GM12891 (cell line): ENCODE results near the gene U2AF1L4.

Experiments used
- DNase-seq: peaks from one replicate; pipeline ENCODE4 v3.0.0; 2011; ENCODE audit warnings: low spot score; ENCODE audit not compliant: insufficient read length
- FAIRE-seq: peaks from 2 replicates; lab custom pipeline; 2011; peaks lifted over from hg19 to GRCh38; lab: Jason Lieb, UNC
- PAX5 ChIP-seq: IDR thresholded peaks from 2 replicates; pipeline ENCODE4 v1.6.1; 2011; ENCODE audit warnings: low read length, moderate library complexity, mild to moderate bottlenecking; ENCODE audit not compliant: insufficient read depth, severe bottlenecking
- POLR2A ChIP-seq: IDR thresholded peaks from 2 replicates; pipeline ENCODE4 v1.6.1; 2011; ENCODE audit warnings: low read depth, low read length, control low read depth
- POLR2AphosphoS5 ChIP-seq: IDR thresholded peaks from 2 replicates; pipeline ENCODE4 v1.6.1; 2011; ENCODE audit warnings: low read depth, low read length, control low read depth
- POU2F2 ChIP-seq: IDR thresholded peaks from 2 replicates; pipeline ENCODE4 v1.6.1; 2011; ENCODE audit warnings: low read depth, mild to moderate bottlenecking, control low read depth, low read length, moderate library complexity
- SPI1 ChIP-seq: IDR thresholded peaks from 2 replicates; pipeline ENCODE4 v1.6.1; 2011; ENCODE audit warnings: low read depth, low read length, control low read depth
- TAF1 ChIP-seq: IDR thresholded peaks from 2 replicates; pipeline ENCODE4 v1.6.1; 2011; ENCODE audit warnings: low read depth, low read length, control low read depth

Gene U2AF1L4

GRCh38 chr19:35780058-35780457, 34.8 kb upstream of the U2AF1L4 start:
- TF ChIP-seq TAF1 (no peak), POU2F2 (no peak), PAX5 (no peak), POLR2A (no peak), SPI1 (no peak), POLR2AphosphoS5 (no peak)

DNA sequence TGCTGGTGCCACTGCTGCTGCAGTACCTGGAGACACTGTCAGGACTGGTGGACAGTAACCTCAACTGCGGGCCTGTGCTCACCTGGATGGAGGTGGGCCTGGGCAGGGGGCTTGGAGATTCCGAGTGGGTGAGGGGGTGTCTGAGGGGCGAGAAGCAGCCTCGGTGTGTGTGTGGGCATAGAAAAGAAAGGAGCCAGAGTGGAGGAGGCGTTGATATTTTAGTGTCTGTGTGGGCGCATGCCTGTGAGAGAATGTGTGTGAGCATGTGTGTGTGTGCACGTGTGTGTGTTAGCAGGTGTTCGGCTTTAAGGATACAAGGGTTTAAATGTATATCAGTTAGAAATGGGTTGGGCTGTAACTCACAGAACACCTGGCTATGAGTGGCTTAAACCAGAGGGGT, 33.8 kb upstream of the U2AF1L4 start:
- no peak for DNase-seq
- TF ChIP-seq POLR2AphosphoS5 (no peak), TAF1 (no peak), POU2F2 (no peak), POLR2A (no peak), PAX5 (no peak), SPI1 (no peak)
- FAIRE-seq, result no peak

More at GRCh38 chr19:35780058-35780457, 34.8 kb upstream of the U2AF1L4 start:
- no peak for FAIRE-seq
- DNase-seq, result no peak

- FAIRE-seq (no peak), DNase-seq (no peak)
- TF ChIP-seq PAX5 (no peak), POU2F2 (no peak), TAF1 (no peak), POLR2A (no peak), SPI1 (no peak), POLR2AphosphoS5 (no peak)
Measured at GRCh38 chr19:35777961-35778360, 32.7 kb upstream of the U2AF1L4 start.

GRCh38 chr19:35777086-35777841, 32.0 kb upstream of the U2AF1L4 start:
- FAIRE-seq (no peak), DNase-seq (no peak)
- no peak for TF ChIP-seq PAX5
- no peak for TF ChIP-seq POLR2AphosphoS5
- TF ChIP-seq TAF1, result no peak
- no peak for TF ChIP-seq POU2F2
- TF ChIP-seq POLR2A, result no peak
- TF ChIP-seq SPI1, result no peak

- no peak for TF ChIP-seq POLR2A
- TF ChIP-seq POLR2AphosphoS5, result no peak
- TF ChIP-seq SPI1, result no peak
- TF ChIP-seq PAX5, result no peak
- TF ChIP-seq POU2F2, result no peak
- no peak for TF ChIP-seq TAF1
- no peak for DNase-seq
- FAIRE-seq, result no peak
Measured at GRCh38 chr19:35776102-35776788, 31.0 kb upstream of the U2AF1L4 start.

DNA sequence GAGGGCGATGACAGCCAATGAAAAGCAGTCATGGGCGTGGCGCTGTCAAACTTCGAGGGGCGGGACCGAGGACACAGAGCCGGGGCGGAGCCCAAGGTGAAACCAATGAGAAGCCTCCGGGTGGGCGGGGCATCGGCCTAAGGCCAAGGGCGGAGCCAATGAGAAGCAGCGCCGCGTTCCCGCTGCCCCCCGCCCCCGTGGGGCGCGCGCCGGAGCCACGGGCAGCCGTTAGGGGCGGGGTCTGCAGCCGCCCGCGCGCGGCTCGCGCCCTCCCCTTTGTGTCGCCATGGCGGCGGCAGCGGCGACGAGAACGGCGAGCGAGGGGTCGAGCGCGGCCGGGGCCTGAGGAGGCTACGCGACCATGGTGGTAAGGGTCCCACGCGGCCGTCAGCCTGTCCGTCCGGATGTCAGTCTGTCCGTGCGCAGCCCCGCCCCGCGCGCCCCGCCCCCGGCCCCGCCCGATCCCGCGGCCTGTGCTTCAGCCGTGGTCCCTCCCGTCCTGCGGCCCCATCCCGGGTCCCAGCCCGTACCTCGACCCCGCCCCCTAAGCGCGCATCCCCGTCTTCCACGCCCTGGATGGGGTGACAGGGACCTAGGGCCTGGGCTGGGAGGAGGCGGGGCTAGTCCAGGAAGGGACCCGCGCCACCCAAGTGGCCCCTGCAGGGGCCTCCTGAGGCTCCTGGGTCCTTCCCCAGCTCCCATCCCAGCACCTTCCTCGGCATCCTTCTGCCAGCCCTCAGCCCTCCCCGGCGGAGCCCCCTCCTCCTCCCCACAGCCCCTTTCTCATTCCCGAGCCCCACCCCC, 30.3 kb upstream of the U2AF1L4 start, which contains the start of gene ARHGAP33:
TSS of gene ARHGAP33 (plus strand) at position 267 of the 804 bp plus-strand sequence. CDS start at position 362, 95 bp downstream.
- peak; percentile 97 for FAIRE-seq
- no peak for TF ChIP-seq POU2F2
- no peak for TF ChIP-seq POLR2A
- TF ChIP-seq PAX5, result no peak
- TF ChIP-seq TAF1, result no peak
- TF ChIP-seq SPI1, result no peak
- TF ChIP-seq POLR2AphosphoS5, result no peak
- DNase-seq, result peak; percentile 98

GRCh38 chr19:35775046-35775297, 29.8 kb upstream of the U2AF1L4 start:
- DNase-seq (no peak), FAIRE-seq (no peak)
- TF ChIP-seq POLR2AphosphoS5 (no peak), POU2F2 (no peak), POLR2A (no peak), TAF1 (no peak), PAX5 (no peak), SPI1 (no peak)

GRCh38 chr19:35774274-35775045, 29.2 kb upstream of the U2AF1L4 start:
- DNase-seq, result no peak
- TF ChIP-seq PAX5 (no peak), POLR2AphosphoS5 (no peak), POLR2A (no peak), TAF1 (no peak), POU2F2 (no peak), SPI1 (no peak)
- no peak for FAIRE-seq
